WTC11 (cell line): ENCODE measurements around the gene CNKSR3. TPM values are rescaled to one million over a fixed set of nuclear protein-coding genes. Genes with fewer than 3 reads are reported as not detected.

Experiments used
- ATAC-seq: fragments of 200-7000 bp; cut with Tn5 transposase; 2 replicates; pipeline ENCODE4 v1.10.0; 2021; ENCODE audit warnings: mild to moderate bottlenecking, moderate library complexity
- CTCF ChIA-PET: fragments of 300-600 bp; sonication (Branson Sonifier 250); formaldehyde crosslinking; loops from one replicate; lab custom pipeline; 2021; ENCODE audit warnings: antibody characterized with exemption; lab: Charles Lee
- POLR2A ChIA-PET: fragments of 350-600 bp; sonication (Branson Sonifier 250); formaldehyde crosslinking; loops from one replicate; lab custom pipeline; 2021; ENCODE audit warnings: antibody characterized with exemption; lab: Charles Lee
- DNase-seq: peaks from one replicate; pipeline ENCODE4 v3.0.0; 2021; ENCODE audit warnings: low spot score
- H3K27ac Mint-ChIP-seq: 2 replicates; pipeline ENCODE4 v1.8.0; 2021; ENCODE audit warnings: mixed read lengths
- H3K27me3 Mint-ChIP-seq: 2 replicates; pipeline ENCODE4 v1.8.0; 2021; ENCODE audit warnings: low read depth, mild to moderate bottlenecking, moderate library complexity, mixed read lengths
- H3K36me3 Mint-ChIP-seq: 2 replicates; pipeline ENCODE4 v1.8.0; 2021; ENCODE audit warnings: mixed read lengths
- H3K4me1 Mint-ChIP-seq: 2 replicates; pipeline ENCODE4 v1.8.0; 2022; ENCODE audit warnings: mixed read lengths
- H3K4me3 Mint-ChIP-seq: 2 replicates; pipeline ENCODE4 v1.8.0; 2021; ENCODE audit warnings: mild to moderate bottlenecking, moderate library complexity, mixed read lengths
- H3K9me3 Mint-ChIP-seq: 2 replicates; pipeline ENCODE4 v1.8.0; 2021; ENCODE audit warnings: mixed read lengths
- AFF4 ChIP-seq: sonication (generic); formaldehyde crosslinking; IDR thresholded peaks from 2 replicates; pipeline ENCODE4 v1.8.1; 2023; ENCODE audit warnings: mild to moderate bottlenecking, missing genetic modification reagents, borderline replicate concordance
- ATF2 ChIP-seq: sonication (generic); formaldehyde crosslinking; IDR thresholded peaks from 2 replicates; pipeline ENCODE4 v1.8.1; 2022; ENCODE audit warnings: low read depth, missing genetic modification reagents, borderline replicate concordance
- CREB1 ChIP-seq: sonication (generic); formaldehyde crosslinking; IDR thresholded peaks from 2 replicates; pipeline ENCODE4 v1.8.0; 2023; ENCODE audit warnings: mild to moderate bottlenecking, missing genetic modification reagents
- EMX1 ChIP-seq: fragments of 250-450 bp; sonication (Bioruptor Pico); IDR thresholded peaks from 2 replicates; pipeline ENCODE4 v1.8.0; 2021; ENCODE audit warnings: mild to moderate bottlenecking
- ESRRA ChIP-seq: sonication (generic); formaldehyde crosslinking; IDR thresholded peaks from 2 replicates; pipeline ENCODE4 v1.8.1; 2022; ENCODE audit warnings: mild to moderate bottlenecking, missing genetic modification reagents, borderline replicate concordance
- FOXJ3 ChIP-seq: sonication (generic); formaldehyde crosslinking; IDR thresholded peaks from 2 replicates; pipeline ENCODE4 v1.9.0; 2021; ENCODE audit warnings: missing genetic modification reagents, mild to moderate bottlenecking, borderline replicate concordance
- HMGXB4 ChIP-seq: sonication (generic); formaldehyde crosslinking; IDR thresholded peaks from 2 replicates; pipeline ENCODE4 v1.8.1; 2023; ENCODE audit warnings: mild to moderate bottlenecking, moderate library complexity, missing genetic modification reagents
- IRF1 ChIP-seq: sonication (generic); formaldehyde crosslinking; IDR thresholded peaks from 2 replicates; pipeline ENCODE4 v1.8.0; 2023; ENCODE audit warnings: missing genetic modification reagents
- JAZF1 ChIP-seq: fragments of 250-450 bp; sonication (Bioruptor Pico); IDR thresholded peaks from 2 replicates; pipeline ENCODE4 v1.9.0; 2021; ENCODE audit warnings: moderate library complexity, mild to moderate bottlenecking, inconsistent platforms
- RELA ChIP-seq: sonication (generic); formaldehyde crosslinking; IDR thresholded peaks from 2 replicates; pipeline ENCODE4 v1.8.1; 2022; ENCODE audit warnings: missing genetic modification reagents, mild to moderate bottlenecking, borderline replicate concordance
- SMAD4 ChIP-seq: sonication (generic); formaldehyde crosslinking; IDR thresholded peaks from 2 replicates; pipeline ENCODE4 v1.8.0; 2022; ENCODE audit warnings: mild to moderate bottlenecking, missing genetic modification reagents
- SP1 ChIP-seq: sonication (generic); formaldehyde crosslinking; conservative IDR thresholded peaks from 2 replicates; pipeline ENCODE4 v1.8.1; 2022; ENCODE audit warnings: missing genetic modification reagents
- STAT6 ChIP-seq: sonication (generic); formaldehyde crosslinking; conservative IDR thresholded peaks from 2 replicates; pipeline ENCODE4 v1.8.1; 2023; ENCODE audit warnings: mild to moderate bottlenecking, low read depth, missing genetic modification reagents, moderate library complexity
- USF2 ChIP-seq: sonication (generic); formaldehyde crosslinking; IDR thresholded peaks from 2 replicates; pipeline ENCODE4 v1.8.1; 2023; ENCODE audit warnings: mild to moderate bottlenecking, missing genetic modification reagents, moderate library complexity
- ZBTB21 ChIP-seq: sonication (generic); formaldehyde crosslinking; IDR thresholded peaks from 2 replicates; pipeline ENCODE4 v1.8.1; 2023; ENCODE audit warnings: mild to moderate bottlenecking, missing genetic modification reagents, borderline replicate concordance
- ZNF317 ChIP-seq: sonication (generic); formaldehyde crosslinking; IDR thresholded peaks from 2 replicates; pipeline ENCODE4 v1.8.1; 2023; ENCODE audit warnings: low read depth, mild to moderate bottlenecking, moderate library complexity, missing genetic modification reagents, borderline replicate concordance
- ZNF423 ChIP-seq: fragments of 250-450 bp; sonication (Bioruptor Pico); IDR thresholded peaks from 2 replicates; pipeline ENCODE4 v2.1.2; 2022; ENCODE audit warnings: mild to moderate bottlenecking, moderate library complexity
- total RNA-seq: library from RNA; stranded (reverse); gene quantifications from 3 replicates; pipeline ENCODE4 v1.2.3, GENCODE V29; 2021

The CNKSR3 gene
- total RNA-seq, 1 experiment from 2014 or later: 5.7 TPM

GRCh38 chr6:154502553-154502952 lies 7.9 kb downstream of the CNKSR3 start:
- DNase-seq (no peak), ATAC-seq (no peak)
- no peak overlapping the region for H3K27ac Mint-ChIP-seq
- ChIA-PET CTCF (interaction anchor here (1.6 to 1.7 kb wide), 2 partner anchors 35 to 40 kb away, joined by 3 to 4 read pairs; no protein-coding TSS in a partner anchor), POLR2A (no interaction called here)
- peaks cover 56% of the 10 kb centered on the region for H3K27me3 Mint-ChIP-seq
- no peak for TF ChIP-seq SP1 (CRISPR knock-in tag)
- TF ChIP-seq IRF1 (CRISPR knock-in tag): no peak
- no peak for TF ChIP-seq ZNF317 (CRISPR knock-in tag)
- no peak for TF ChIP-seq SMAD4 (CRISPR knock-in tag)
- no peak for TF ChIP-seq FOXJ3
- no peak for TF ChIP-seq EMX1 (CRISPR knock-in tag)
- TF ChIP-seq JAZF1 (CRISPR knock-in tag): no peak
- TF ChIP-seq CREB1 (CRISPR knock-in tag): no peak
- no peak for TF ChIP-seq AFF4 (CRISPR knock-in tag)
- TF ChIP-seq STAT6: no peak
- TF ChIP-seq ESRRA (CRISPR knock-in tag): no peak
- no peak for TF ChIP-seq USF2 (CRISPR knock-in tag)
- TF ChIP-seq RELA: no peak
- TF ChIP-seq HMGXB4 (CRISPR knock-in tag): no peak
- TF ChIP-seq ATF2 (CRISPR knock-in tag): no peak
- no peak for TF ChIP-seq ZNF423
- TF ChIP-seq ZBTB21 (CRISPR knock-in tag): no peak
- no peaks in the 10 kb centered on the region; the same call in 1 of the 2 replicates for H3K36me3 Mint-ChIP-seq
- no peaks in the 10 kb centered on the region for H3K9me3 Mint-ChIP-seq
- H3K4me3 Mint-ChIP-seq: no peak overlapping the region
- peaks cover 29% of the 10 kb centered on the region for H3K4me1 Mint-ChIP-seq
